Measurements from ENCODE around the gene AP5S1. TPM values are rescaled to one million over a fixed set of nuclear protein-coding genes. Genes with fewer than 3 reads are reported as not detected.

AP5S1 gene
- total RNA-seq, 1 experiment from 2014 or later, result 3.9 TPM

DNA sequence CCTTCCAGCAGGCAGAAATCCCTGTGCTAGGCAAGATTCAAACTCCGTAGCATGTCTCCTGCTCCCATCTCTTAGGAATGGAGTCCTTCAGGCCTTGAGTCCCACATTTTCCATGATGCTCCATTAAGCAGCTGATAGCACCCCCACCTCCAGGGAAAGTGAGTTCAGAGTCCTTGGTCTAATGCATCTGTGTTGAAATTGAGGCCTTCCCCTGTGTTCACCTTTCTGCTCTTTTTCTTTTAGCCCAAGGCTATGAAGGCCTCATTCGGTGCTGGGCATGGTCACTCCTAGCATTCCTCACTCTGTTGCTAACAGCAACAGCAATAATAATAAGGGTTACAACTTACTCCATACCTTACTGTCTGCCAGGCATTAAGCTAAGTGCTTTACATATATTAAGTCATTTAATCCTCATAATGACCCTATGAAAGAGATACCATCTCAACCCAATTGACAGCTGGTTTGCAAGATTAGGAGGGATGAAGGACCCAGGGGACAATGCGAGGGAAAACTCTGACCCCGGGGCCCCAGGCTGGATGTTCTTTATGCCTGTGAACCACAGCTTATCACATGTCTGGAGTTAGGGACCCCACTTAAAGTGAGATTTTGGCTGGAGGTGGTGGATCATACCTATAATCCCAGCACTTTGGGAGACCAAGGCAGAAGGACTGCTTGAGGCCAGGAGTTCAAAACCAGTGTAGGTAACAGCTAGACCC, 51.4 kb downstream of the AP5S1 start:
- Histone ChIP-seq H3T11ph (ENCODE audit: low read length) (no peak overlapping the region), H2BK120ac (ENCODE audit: low read depth, low read length, poor library complexity, severe bottlenecking) (no peak overlapping the region), H2AK5ac (ENCODE audit: insufficient read length, low read length) (no peak overlapping the region), H3K23ac (ENCODE audit: insufficient read length, low read depth, low read length) (no peak overlapping the region), H2AFZ (ENCODE audit: low read length) (no peak overlapping the region), H2BK20ac (ENCODE audit: low read depth, low read length, poor library complexity, severe bottlenecking) (no peak overlapping the region), H4K8ac (replicated peaks; ENCODE audit: insufficient read length, low read depth, low read length) (no peak overlapping the region), H4K20me1 (ENCODE audit: control insufficient read depth, insufficient read depth, insufficient read length) (no peaks in the 10 kb centered on the region), H3K79me1 (ENCODE audit: insufficient read depth, low read depth, low read length, poor library complexity, severe bottlenecking) (no peaks in the 10 kb centered on the region), H3K18ac (ENCODE audit: insufficient read length, low read depth, low read length) (no peak overlapping the region), H2BK12ac (ENCODE audit: insufficient read length, low read depth, low read length) (no peak overlapping the region), H3K23me2 (ENCODE audit: insufficient read length, low read depth, low read length, poor library complexity, severe bottlenecking) (no peaks in the 10 kb centered on the region), H3K56ac (ENCODE audit: insufficient read length, low read depth, low read length) (no peak overlapping the region), H3K14ac (ENCODE audit: insufficient read depth, low read length) (no peak overlapping the region), H3K4ac (ENCODE audit: low read depth, low read length) (no peak overlapping the region), H4K5ac (ENCODE audit: insufficient read length, low read depth, low read length) (no peak overlapping the region), H3K9me3 (ENCODE audit: control insufficient read depth, low read depth, low read length) (no peaks in the 10 kb centered on the region), H3K27ac (ENCODE audit: insufficient read length, low read depth, low read length) (no peak overlapping the region), H2BK15ac (ENCODE audit: low read depth, low read length) (no peak overlapping the region), H2BK5ac (ENCODE audit: insufficient read length, low read length) (no peak overlapping the region), H3K27me3 (ENCODE audit: insufficient read depth, low read length) (no peaks in the 10 kb centered on the region), H3K4me1 (ENCODE audit: insufficient read depth, low read length) (no peaks in the 10 kb centered on the region; the same call in 1 of the 2 replicates), H4K91ac (ENCODE audit: insufficient read length, low read depth, low read length) (no peak overlapping the region), H3K4me2 (ENCODE audit: insufficient read depth, insufficient read length, low read length) (no peak overlapping the region), H3K79me2 (ENCODE audit: insufficient read depth, low read length) (no peaks in the 10 kb centered on the region), H3K9ac (ENCODE audit: extremely low read depth, insufficient read length, low read length) (no peak overlapping the region)
- H3K36me3 Mint-ChIP-seq (ENCODE audit: insufficient read depth in 1 of 3, low read depth in 3 of 3), result peaks cover 7 to 31% (median 17%) of the 10 kb centered on the region in 3 experiments; a peak in 6 of 7 replicates
- no peaks in the 10 kb centered on the region; a peak in 1 of 5 replicates for H3K9me3 Mint-ChIP-seq
- TF ChIP-seq, protein P1, sequence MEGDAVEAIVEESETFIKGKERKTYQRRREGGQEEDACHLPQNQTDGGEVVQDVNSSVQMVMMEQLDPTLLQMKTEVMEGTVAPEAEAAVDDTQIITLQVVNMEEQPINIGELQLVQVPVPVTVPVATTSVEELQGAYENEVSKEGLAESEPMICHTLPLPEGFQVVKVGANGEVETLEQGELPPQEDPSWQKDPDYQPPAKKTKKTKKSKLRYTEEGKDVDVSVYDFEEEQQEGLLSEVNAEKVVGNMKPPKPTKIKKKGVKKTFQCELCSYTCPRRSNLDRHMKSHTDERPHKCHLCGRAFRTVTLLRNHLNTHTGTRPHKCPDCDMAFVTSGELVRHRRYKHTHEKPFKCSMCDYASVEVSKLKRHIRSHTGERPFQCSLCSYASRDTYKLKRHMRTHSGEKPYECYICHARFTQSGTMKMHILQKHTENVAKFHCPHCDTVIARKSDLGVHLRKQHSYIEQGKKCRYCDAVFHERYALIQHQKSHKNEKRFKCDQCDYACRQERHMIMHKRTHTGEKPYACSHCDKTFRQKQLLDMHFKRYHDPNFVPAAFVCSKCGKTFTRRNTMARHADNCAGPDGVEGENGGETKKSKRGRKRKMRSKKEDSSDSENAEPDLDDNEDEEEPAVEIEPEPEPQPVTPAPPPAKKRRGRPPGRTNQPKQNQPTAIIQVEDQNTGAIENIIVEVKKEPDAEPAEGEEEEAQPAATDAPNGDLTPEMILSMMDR (conservative IDR thresholded peaks at IDR 0.05), result no peak
- H3K4me3 Mint-ChIP-seq, result no peak overlapping the region
- no peak overlapping the region for H3K27ac Mint-ChIP-seq
- H3K27me3 Mint-ChIP-seq (ENCODE audit: low read depth), result peaks cover 1% of the 10 kb centered on the region; the same call in 1 of the 2 replicates
- WGBS (ENCODE audit: extremely low coverage, insufficient read length, low lambda C conversion rate), result no CpG with 5 or more reads among the region's 4 CpGs
- peaks cover 5% of the 10 kb centered on the region in 2 experiments; a peak in 3 of 4 replicates for H3K4me1 Mint-ChIP-seq
- DNase-seq, result no peak
